ENCODE data around the gene ARHGAP26. TPM values are rescaled to one million over a fixed set of nuclear protein-coding genes. Genes with fewer than 3 reads are reported as not detected.
A peak's percentile ranks its signal among the peaks of the same experiment; 100 is the strongest.

The ARHGAP26 gene
- total and polyA plus RNA-seq, 5 donors from 2014 or later, result 2.8 to 40.5 (median 5.4) TPM

- Mint-ChIP-seq H3K36me3 (no peaks in the 10 kb centered on the region), H3K27ac (no peak overlapping the region), H3K9me3 (peaks cover 0 to 2% (median 0%) of the 10 kb centered on the region in 7 donors), H3K4me3 (no peak overlapping the region), H3K27me3 (no peaks in the 10 kb centered on the region), H3K4me1 (peaks cover 0 to 6% (median under 1%) of the 10 kb centered on the region in 4 donors)
- H3K4me1 ChIP-seq (ENCODE audit: control insufficient read depth, insufficient read depth, low read length, poor library complexity, severe bottlenecking), result no peaks in the 10 kb centered on the region
- H3K27me3 ChIP-seq (ENCODE audit: control insufficient read depth, insufficient read depth, low read length), result no peaks in the 10 kb centered on the region
- no peak overlapping the region for H3K4me3 ChIP-seq (ENCODE audit: low read depth, low read length)
- no peaks in the 10 kb centered on the region for H3K9me3 ChIP-seq (ENCODE audit: control insufficient read depth in 2 of 2, low read length in 2 of 2)
- no peaks in the 10 kb centered on the region for H3K36me3 ChIP-seq (ENCODE audit: control insufficient read depth, insufficient read depth, low read length)
- H3K27ac ChIP-seq (ENCODE audit: insufficient read depth, low read length, poor library complexity, severe bottlenecking), result no peak overlapping the region
- no peak for ATAC-seq (ENCODE audit: low read depth in 2 of 2)
- no peak for DNase-seq
These were observed 434.5 kb downstream of the ARHGAP26 start for GRCh38 chr5:143204474-143205246.

DNA sequence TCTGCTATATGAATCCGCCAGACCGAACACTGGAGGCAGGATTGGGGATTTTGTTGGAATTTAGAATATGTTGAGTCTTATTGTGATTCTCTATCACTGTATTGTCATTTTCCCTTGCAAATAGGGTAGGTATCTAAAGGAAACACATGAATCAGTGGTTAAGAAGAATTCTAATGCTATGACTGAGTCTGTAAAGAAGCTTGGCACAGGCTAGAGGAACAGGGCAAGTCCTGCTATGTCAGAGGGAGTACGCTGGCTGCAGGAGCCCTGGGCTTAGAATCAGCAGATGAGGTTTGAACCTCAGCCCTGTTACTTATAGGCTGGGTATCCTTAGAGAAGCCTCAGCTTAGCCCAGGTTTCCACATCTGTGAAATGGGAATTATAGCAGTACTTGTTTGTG is 435.2 kb downstream of the ARHGAP26 start:
- Mint-ChIP-seq H3K27me3 (no peaks in the 10 kb centered on the region), H3K9me3 (peaks cover 0 to 2% (median 0%) of the 10 kb centered on the region in 7 donors), H3K4me1 (peaks cover 0 to 2% (median 0%) of the 10 kb centered on the region in 4 donors), H3K36me3 (peaks cover under 1% of the 10 kb centered on the region), H3K27ac (no peak overlapping the region), H3K4me3 (no peak overlapping the region)
- DNase-seq, result no peak
- Histone ChIP-seq H3K36me3 (ENCODE audit: control insufficient read depth, insufficient read depth, low read length) (no peaks in the 10 kb centered on the region), H3K4me3 (ENCODE audit: low read depth, low read length) (no peak overlapping the region), H3K27me3 (ENCODE audit: control insufficient read depth, insufficient read depth, low read length) (no peaks in the 10 kb centered on the region), H3K27ac (ENCODE audit: insufficient read depth, low read length, poor library complexity, severe bottlenecking) (no peak overlapping the region), H3K4me1 (ENCODE audit: control insufficient read depth, insufficient read depth, low read length, poor library complexity, severe bottlenecking) (no peaks in the 10 kb centered on the region), H3K9me3 (ENCODE audit: control insufficient read depth in 2 of 2, low read length in 2 of 2) (no peaks in the 10 kb centered on the region)
- ATAC-seq (ENCODE audit: low read depth in 2 of 2), result no peak

DNA sequence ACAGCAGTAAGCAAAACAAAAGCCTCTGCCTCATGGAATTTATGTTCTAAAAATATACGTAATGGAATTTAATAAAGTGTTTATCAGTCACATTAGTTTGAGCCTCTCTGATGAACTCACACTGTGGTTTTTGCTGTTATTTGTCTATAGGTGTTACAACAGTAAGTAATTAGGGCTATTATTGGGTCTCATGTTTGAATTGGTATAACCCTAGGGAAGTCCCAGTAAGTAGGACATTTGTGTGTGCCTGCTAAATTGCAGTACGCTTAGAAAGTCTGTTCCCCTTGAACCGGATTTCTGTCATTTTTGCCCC is 435.7 kb downstream of the ARHGAP26 start:
- Mint-ChIP-seq H3K4me1 (peaks cover 0 to 2% (median 0%) of the 10 kb centered on the region in 4 donors), H3K4me3 (no peak overlapping the region), H3K27ac (no peak overlapping the region), H3K27me3 (no peaks in the 10 kb centered on the region), H3K9me3 (peaks cover 0 to 2% (median 0%) of the 10 kb centered on the region in 7 donors), H3K36me3 (peaks cover 4% of the 10 kb centered on the region)
- no peak for DNase-seq
- Histone ChIP-seq H3K27ac (ENCODE audit: insufficient read depth, low read length, poor library complexity, severe bottlenecking) (no peak overlapping the region), H3K27me3 (ENCODE audit: control insufficient read depth, insufficient read depth, low read length) (no peaks in the 10 kb centered on the region), H3K36me3 (ENCODE audit: control insufficient read depth, insufficient read depth, low read length) (no peaks in the 10 kb centered on the region), H3K4me1 (ENCODE audit: control insufficient read depth, insufficient read depth, low read length, poor library complexity, severe bottlenecking) (no peaks in the 10 kb centered on the region), H3K9me3 (ENCODE audit: control insufficient read depth in 2 of 2, low read length in 2 of 2) (no peaks in the 10 kb centered on the region), H3K4me3 (ENCODE audit: low read depth, low read length) (no peak overlapping the region)
- no peak for ATAC-seq (ENCODE audit: low read depth in 2 of 2)

- no peak overlapping the region for H3K4me3 Mint-ChIP-seq
- peak overlapping the region in 1 of 3 donors; percentile 61 for H3K27ac Mint-ChIP-seq
- H3K4me1 ChIP-seq (ENCODE audit: control insufficient read depth, insufficient read depth, low read length, poor library complexity, severe bottlenecking), result no peaks in the 10 kb centered on the region
These were observed 436.2 kb downstream of the ARHGAP26 start for GRCh38 chr5:143206196-143207053.

GRCh38 chr5:143207058-143207457 is 436.9 kb downstream of the ARHGAP26 start:
- Mint-ChIP-seq H3K27ac (peak overlapping the region in 1 of 3 donors; percentile 57), H3K4me3 (no peak overlapping the region), H3K9me3 (peaks cover 0 to 2% (median 0%) of the 10 kb centered on the region in 7 donors), H3K4me1 (peaks cover 0 to 2% (median 0%) of the 10 kb centered on the region in 4 donors), H3K27me3 (no peaks in the 10 kb centered on the region), H3K36me3 (peaks cover 4% of the 10 kb centered on the region)
- no peak overlapping the region for H3K27ac ChIP-seq (ENCODE audit: insufficient read depth, low read length, poor library complexity, severe bottlenecking)
- no peaks in the 10 kb centered on the region for H3K36me3 ChIP-seq (ENCODE audit: control insufficient read depth, insufficient read depth, low read length)
- H3K4me3 ChIP-seq (ENCODE audit: low read depth, low read length), result no peak overlapping the region
- ATAC-seq (ENCODE audit: low read depth in 2 of 2) (no peak), DNase-seq (no peak)
- no peaks in the 10 kb centered on the region for H3K9me3 ChIP-seq (ENCODE audit: control insufficient read depth in 2 of 2, low read length in 2 of 2)
- no peaks in the 10 kb centered on the region for H3K27me3 ChIP-seq (ENCODE audit: control insufficient read depth, insufficient read depth, low read length)
- H3K4me1 ChIP-seq (ENCODE audit: control insufficient read depth, insufficient read depth, low read length, poor library complexity, severe bottlenecking), result no peaks in the 10 kb centered on the region

More at GRCh38 chr5:143206196-143207053, 436.2 kb downstream of the ARHGAP26 start:
- Histone ChIP-seq H3K27ac (ENCODE audit: insufficient read depth, low read length, poor library complexity, severe bottlenecking) (no peak overlapping the region), H3K27me3 (ENCODE audit: control insufficient read depth, insufficient read depth, low read length) (no peaks in the 10 kb centered on the region), H3K36me3 (ENCODE audit: control insufficient read depth, insufficient read depth, low read length) (no peaks in the 10 kb centered on the region), H3K9me3 (ENCODE audit: control insufficient read depth in 2 of 2, low read length in 2 of 2) (no peaks in the 10 kb centered on the region), H3K4me3 (ENCODE audit: low read depth, low read length) (no peak overlapping the region)
- Mint-ChIP-seq H3K9me3 (peaks cover 0 to 2% (median 0%) of the 10 kb centered on the region in 7 donors), H3K4me1 (peaks cover 0 to 2% (median 0%) of the 10 kb centered on the region in 4 donors), H3K27me3 (no peaks in the 10 kb centered on the region), H3K36me3 (peaks cover 4% of the 10 kb centered on the region)
- DNase-seq (no peak), ATAC-seq (ENCODE audit: low read depth in 2 of 2) (no peak)

- Mint-ChIP-seq H3K4me3 (no peak overlapping the region), H3K4me1 (peaks cover 0 to 2% (median 0%) of the 10 kb centered on the region in 4 donors), H3K9me3 (peaks cover 0 to 2% (median 0%) of the 10 kb centered on the region in 7 donors), H3K27ac (no peak overlapping the region), H3K27me3 (no peaks in the 10 kb centered on the region), H3K36me3 (peaks cover 4% of the 10 kb centered on the region)
- Histone ChIP-seq H3K4me3 (ENCODE audit: low read depth, low read length) (no peak overlapping the region), H3K4me1 (ENCODE audit: control insufficient read depth, insufficient read depth, low read length, poor library complexity, severe bottlenecking) (no peaks in the 10 kb centered on the region), H3K36me3 (ENCODE audit: control insufficient read depth, insufficient read depth, low read length) (no peaks in the 10 kb centered on the region), H3K27me3 (ENCODE audit: control insufficient read depth, insufficient read depth, low read length) (no peaks in the 10 kb centered on the region), H3K9me3 (ENCODE audit: control insufficient read depth in 2 of 2, low read length in 2 of 2) (no peaks in the 10 kb centered on the region), H3K27ac (ENCODE audit: insufficient read depth, low read length, poor library complexity, severe bottlenecking) (no peak overlapping the region)
- DNase-seq (no peak), ATAC-seq (ENCODE audit: low read depth in 2 of 2) (no peak)
These were observed 437.6 kb downstream of the ARHGAP26 start for GRCh38 chr5:143207563-143208364.

- Histone ChIP-seq H3K27me3 (ENCODE audit: control insufficient read depth, insufficient read depth, low read length) (no peaks in the 10 kb centered on the region), H3K4me3 (ENCODE audit: low read depth, low read length) (no peak overlapping the region), H3K27ac (ENCODE audit: insufficient read depth, low read length, poor library complexity, severe bottlenecking) (no peak overlapping the region), H3K36me3 (ENCODE audit: control insufficient read depth, insufficient read depth, low read length) (no peaks in the 10 kb centered on the region), H3K9me3 (ENCODE audit: control insufficient read depth in 2 of 2, low read length in 2 of 2) (no peaks in the 10 kb centered on the region), H3K4me1 (ENCODE audit: control insufficient read depth, insufficient read depth, low read length, poor library complexity, severe bottlenecking) (no peaks in the 10 kb centered on the region)
- ATAC-seq (ENCODE audit: low read depth in 2 of 2), result no peak
- Mint-ChIP-seq H3K27me3 (no peaks in the 10 kb centered on the region), H3K27ac (no peak overlapping the region), H3K9me3 (peaks cover 0 to 1% (median 0%) of the 10 kb centered on the region in 7 donors), H3K36me3 (peaks cover 4% of the 10 kb centered on the region), H3K4me1 (peaks cover 0 to 3% (median under 1%) of the 10 kb centered on the region in 4 donors), H3K4me3 (no peak overlapping the region)
- no peak for DNase-seq
These were observed 438.1 kb downstream of the ARHGAP26 start for GRCh38 chr5:143208365-143208641.
